Myocyte (in vitro differentiated cells): ENCODE measurements around the gene HS3ST5. TPM values are rescaled to one million over a fixed set of nuclear protein-coding genes. Genes with fewer than 3 reads are reported as not detected.
A peak's percentile ranks its signal among the peaks of the same experiment; 100 is the strongest.
"Not testable (repeated sequence)": the region's sequence is repeated elsewhere in the genome, so short reads cannot be mapped to it uniquely, and the experiment has no call there.

Experiments used
- DNase-seq: peaks from one replicate; pipeline ENCODE4 v3.0.0-alpha.2; 2012; ENCODE audit warnings: low read depth
- total RNA-seq: library from RNA; depleted of rRNA; stranded (reverse); fragments of >200 nt; gene quantifications from 2 replicates; pipeline ENCODE4 v1.2.3, GENCODE V29; 2014

The HS3ST5 gene
- total RNA-seq, 1 donor from 2014 or later: 0.62 TPM

DNA sequence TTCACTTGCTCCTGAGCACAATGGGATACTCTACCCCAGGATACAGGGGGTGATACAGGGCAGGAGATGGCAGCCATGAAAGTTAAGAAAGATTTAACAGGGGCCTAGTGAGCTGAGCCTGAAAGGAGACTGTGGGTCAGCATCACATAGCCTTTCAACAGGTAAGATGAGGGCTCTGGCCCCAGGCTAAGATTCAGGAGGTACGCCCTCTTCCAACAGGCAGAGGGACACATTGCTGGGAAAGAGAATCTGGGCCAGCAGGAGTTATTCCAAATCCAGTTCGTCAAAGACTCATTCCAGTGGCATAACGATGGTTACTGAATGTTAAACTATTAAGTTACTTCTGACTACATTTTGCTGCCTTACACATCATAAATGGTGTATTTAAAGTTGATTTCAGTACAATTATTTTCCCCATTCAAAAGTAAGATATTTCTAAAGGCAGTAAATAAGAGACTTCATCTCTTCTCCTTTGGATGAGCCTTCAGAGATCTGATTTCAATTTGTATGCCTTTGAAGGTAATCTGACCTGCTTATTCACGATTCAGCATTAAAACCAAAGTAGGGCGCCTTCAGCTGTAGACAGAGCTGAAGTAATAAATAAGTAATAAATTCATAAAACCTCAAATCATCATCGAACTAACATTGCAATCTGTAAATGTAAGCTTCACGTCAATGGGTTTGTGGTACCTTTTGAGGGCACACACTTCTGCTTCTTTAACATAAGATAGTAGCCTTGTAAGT is 62.4 kb downstream of the HS3ST5 start:
- DNase-seq: no peak

DNA sequence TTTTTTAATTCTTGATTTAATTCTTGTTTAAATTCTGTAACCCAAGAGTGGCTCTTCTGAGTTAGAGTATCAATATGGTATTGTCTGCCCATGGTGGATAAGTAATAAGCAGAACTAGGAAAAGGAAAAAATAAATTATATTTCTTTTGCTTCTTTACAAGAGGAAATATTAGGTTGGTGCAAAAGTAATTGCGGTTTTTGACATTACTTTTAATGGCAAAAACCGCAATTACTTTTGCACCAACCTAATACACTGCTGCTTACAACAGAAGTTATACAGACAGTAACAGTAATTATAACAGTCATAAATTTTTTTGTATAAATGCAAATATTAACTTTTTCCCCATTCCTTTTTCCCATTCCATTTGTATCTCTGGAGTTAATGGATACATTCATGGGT is 65.6 kb downstream of the HS3ST5 start:
- DNase-seq: no peak

DNA sequence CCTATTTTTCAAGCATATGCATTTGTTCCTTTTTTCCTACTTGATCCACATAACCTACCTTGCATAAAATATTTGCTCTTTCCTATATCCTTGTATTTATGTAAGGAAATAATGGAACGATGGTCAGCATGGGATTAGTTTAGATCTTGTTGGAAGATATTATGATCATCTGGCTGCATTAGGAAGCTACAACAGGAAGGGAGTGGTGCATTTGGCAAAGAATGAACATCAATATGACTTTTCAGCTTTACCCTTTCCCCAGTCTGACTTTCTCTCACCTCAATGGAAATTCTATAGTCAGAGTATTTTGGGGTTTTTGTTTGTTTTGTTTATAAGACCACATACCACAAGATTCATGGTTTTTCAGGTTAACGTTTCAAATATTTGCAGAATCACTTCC is 66.0 kb downstream of the HS3ST5 start:
- DNase-seq: no peak

DNA sequence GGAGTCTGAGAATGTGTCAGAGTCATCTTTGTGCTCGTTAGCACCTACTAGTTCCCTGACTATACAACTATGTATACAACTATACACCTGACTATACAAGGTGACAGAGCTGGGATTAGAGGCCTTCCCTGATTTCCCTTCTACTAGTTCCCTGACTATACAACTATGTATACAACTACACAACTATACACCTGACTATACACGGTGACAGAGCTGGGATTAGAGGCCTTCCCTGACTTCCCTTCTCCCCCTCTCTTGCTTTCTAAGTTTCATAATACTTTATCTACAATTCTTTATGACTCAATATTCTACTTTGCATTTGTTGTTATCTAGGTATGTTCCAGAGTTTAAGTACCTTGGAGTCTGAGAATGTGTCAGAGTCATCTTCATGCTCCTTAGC is 68.0 kb downstream of the HS3ST5 start:
- DNase-seq: no peak

DNA sequence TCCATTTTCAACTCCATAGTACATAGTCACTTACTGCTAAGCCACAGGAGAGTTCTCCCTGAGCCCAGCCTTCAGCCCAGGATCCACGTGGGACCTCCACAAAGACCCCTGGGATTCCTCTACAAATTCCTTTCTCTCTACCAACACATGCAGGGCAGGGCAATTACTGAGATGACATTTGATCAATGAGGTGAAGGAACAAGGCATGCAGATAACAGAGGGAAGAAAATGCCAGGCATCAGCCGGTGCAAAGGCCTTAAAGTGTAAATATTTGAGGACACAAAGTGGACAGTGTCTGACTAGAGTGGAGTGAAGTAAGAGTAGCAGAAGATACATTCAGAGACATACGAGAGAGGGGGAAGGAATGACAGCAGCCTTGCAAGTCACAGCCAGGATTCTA is 70.2 kb downstream of the HS3ST5 start:
- no peak for DNase-seq

DNA sequence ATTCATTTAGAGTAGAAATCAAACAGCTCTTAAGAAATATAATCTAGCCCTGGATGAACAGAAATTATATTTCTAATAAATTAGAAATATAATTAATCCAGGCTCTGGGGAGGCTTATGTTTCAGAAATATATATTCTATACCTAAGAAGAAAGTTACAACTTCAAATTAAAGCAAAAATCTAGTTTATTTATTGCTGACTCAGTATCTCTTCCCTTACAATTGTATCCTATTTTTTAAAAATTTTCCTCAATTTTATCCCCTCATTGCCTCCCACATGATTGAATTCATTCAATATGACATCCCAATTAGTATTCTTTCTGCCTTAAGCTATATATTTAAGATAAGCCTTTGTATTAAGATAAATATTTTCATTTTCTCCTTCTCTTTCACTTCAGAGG is 71.4 kb downstream of the HS3ST5 start:
- DNase-seq: no peak

DNA sequence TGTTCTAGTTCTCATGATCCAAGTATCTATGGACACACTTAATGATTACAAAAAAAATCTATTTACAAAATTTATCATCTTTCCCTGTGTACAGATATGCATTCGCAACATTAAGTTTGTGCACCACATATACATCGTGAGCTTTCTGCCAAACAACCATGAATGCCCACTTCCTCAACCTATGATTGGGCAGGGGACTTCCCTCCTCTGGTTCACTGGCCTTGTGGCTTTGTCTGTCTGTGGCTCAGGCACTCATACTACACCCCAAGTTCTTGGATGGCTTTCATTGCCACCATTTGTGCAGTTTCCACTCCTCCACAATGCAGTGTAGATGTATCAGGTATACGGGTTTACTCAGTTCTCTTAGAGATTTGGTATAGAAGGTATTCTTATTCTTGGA is 74.9 kb downstream of the HS3ST5 start:
- no peak for DNase-seq

DNA sequence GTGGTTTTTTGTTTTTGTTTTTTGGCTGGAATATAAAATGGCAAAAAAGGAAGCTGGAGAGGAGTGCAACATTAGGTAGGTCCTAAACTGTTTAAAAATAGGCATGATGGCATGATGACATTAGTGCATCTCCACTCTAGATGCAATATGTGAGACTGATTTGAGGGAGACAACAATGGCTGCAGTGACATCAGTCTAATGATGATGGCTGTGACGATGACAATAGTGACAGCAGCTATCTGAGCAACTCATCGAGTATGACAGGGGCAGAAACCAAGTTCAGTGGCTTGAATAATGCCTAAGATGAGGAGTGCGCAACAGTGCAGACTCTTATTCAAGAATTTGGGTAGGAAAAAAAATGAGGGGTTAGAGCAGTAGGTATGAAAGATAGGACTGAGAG is 82.0 kb downstream of the HS3ST5 start:
- no peak for DNase-seq

DNA sequence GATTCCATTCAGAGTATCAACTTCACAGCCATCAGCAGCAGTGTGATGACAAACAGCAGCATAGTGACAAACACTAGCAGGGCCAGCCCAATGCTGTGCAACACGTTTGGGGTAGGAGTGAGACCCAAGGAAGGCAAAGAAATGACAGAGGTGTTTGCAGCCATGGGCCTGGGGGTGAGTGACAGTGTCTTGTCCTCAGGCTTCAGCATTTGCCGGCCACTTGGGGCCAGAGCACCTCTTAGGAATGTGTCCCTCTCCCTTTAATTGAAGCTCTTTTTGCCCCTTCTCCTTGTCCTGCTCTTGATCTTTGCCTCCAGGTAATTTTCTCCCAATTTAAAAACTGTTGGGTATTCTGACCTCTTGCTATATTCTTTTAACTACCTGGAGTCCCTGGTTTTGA is 84.4 kb downstream of the HS3ST5 start:
- no peak for DNase-seq

DNA sequence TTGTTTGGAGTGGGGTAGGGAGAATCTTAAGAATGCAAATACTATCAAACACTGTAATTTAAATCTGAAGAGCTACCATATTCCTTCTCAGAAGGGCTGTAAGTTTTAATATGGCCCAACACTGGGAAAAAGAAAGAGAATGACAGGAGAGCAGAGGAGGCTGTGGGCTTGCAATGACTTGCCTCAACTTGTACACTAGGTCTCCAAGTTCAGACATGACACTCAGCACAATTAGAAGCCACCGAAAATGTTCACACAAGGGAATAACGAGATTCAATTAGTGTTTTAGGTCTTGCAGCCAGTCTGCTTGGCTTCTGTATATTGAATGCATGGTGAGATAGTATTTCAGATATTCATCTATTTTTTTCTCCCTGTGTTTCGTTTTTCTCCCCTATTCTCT is 89.4 kb downstream of the HS3ST5 start:
- no peak for DNase-seq

DNA sequence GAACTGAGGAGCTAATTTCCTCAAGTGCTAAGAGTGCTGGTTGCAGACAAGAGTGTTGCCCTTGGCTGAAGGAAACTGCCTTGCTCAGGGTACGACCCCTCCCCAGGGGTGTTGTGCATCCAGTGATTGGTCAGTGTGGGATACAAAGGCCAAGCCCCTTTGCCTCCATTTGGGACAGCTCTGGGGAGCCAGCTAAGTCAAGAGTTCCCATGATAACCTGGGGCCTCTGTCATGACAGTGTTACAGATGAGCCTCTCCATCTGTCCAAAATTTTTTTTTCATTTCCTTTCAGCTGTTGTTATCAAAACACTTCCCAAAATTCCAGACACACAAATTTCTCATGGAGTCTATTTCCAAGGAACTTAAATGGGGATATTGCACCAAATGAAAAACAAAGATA is 93.3 kb downstream of the HS3ST5 start:
- DNase-seq: peak; percentile 83

DNA sequence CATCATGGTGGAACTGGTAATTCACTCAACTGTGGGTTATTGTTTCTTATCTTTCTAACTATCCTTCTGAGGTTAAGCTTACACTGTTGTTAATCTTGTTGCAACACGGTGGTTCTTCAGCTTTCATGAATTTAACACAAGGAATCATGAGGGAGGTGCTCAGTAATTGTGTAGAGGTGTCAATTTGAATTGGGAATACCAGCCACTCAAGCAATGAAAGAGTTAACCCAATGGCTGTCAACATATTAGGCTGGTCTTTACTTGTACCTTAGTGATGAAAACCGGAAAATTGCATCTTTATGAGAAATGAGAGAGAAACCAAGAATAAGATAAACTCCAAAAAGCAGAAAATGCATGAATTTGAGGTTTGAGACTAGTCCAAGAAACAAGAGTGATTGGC is 95.7 kb downstream of the HS3ST5 start:
- DNase-seq: no peak

DNA sequence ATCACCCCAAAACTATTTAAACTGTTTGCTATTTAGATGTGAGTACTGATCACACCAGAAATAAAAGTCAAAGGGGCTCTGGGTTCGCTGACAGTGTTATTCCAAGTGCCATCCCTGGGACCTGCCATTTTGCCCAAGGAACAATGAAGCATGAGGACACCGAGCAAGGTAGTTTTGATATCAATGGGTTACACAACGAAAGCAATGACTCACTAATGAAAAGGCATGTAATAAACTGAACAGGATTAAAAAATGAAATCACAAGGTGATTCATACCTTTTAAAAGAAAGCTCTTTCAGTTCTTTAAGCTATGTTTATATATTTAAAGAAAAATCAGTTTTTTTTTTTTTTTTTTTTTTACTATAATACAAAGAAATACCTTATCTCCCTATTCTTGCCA is 102.0 kb downstream of the HS3ST5 start:
- no peak for DNase-seq

DNA sequence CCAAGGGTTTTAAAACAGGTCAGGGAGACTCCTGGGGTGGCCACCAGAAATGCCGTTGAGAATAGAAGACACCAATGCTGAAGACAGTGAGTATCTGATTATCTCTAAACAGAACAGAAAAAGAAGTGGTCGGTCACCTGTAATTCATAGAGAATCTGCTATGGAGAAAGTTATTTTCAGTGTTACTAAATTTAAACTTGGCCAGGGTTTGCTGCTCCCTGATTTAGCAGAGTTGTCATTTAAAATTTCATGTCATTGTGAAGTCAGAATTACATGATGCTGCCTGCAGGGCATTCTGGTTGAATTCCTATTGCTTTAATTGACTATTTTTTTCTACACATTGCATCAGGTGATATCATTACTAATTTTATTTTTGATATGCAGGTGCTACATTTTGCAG is 114.1 kb downstream of the HS3ST5 start:
- no peak for DNase-seq

DNA sequence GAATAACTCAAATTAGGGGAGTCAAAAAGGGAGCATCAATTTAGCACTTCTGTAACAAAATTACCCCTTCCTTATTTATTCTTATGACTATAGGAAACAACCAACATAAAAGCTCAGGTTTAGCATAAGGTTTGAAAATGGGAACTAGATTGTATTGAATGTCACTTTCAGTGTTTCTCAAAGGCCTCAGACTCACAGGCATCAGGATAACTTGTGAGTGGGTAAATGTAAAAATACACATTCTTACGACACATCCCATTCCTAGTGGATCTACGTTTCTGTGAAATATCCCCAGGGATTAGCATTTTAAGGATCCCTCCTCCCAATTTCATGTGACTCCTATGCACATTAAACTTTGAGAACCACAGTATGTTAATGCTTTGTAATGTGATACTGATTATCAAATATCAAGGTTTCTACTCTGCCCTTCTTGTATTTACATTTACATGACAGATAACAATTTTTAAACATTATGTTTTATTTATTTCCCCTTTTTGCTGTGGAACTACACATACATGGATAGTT is 114.8 kb downstream of the HS3ST5 start:
- DNase-seq: no peak

DNA sequence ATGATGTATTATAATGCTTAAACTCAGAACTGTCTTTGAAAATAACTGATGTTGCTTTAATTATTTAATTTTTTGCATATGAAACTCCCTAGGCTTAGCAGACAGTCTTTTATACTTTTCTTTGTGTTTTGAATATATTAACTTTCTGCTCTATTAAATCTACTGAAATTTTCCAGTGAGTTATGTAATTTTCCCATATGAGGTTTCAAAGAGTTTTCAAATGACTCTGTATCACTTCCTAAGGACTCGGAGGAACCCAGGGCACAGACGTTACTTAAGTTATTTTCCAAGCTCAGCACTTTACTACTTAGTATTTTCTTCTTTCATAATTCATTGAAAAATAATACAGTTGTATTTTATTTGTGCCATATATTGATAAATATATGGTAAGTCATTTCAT is 122.6 kb downstream of the HS3ST5 start:
- no peak for DNase-seq

DNA sequence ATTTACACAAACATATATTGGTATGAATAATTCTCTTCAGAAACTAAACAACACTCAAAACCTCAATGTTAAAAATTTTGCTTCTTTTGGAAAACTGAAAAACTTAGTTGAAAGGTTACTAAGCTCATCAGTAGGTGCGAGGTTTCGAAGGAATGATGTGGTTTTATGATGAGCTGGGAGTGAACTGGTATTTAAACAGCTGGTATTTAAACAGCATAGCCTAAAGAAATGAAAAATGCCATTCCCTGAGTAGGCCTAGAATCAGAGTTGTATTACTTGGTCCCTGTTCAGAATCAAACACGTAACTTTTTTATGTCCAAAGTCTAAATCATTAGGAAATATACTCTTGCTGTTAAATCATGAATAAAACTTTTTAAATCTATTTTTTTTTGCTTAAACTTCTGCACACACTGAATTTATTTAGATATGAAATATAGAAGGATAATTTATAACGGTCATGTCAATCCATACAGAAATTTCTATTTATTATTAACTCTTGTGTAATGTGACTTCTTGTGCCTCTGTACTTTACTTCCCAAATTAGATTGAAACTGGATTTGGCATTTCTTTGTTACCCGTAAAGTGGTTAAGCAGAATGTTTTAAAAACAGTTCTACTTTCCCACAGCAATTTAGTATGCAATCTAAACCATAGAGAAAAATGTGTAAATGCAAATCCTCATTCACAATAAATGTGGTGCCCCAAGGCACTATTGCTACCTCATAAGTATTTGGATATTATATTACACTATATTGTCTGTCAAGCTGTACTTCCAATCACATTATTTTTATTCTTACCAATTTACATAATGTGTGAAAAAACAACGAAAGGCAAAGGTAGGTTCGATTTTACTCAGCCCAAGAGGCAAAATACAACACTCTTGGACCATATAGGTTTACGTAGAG is 124.1 kb downstream of the HS3ST5 start:
- peak; percentile 51 for DNase-seq

DNA sequence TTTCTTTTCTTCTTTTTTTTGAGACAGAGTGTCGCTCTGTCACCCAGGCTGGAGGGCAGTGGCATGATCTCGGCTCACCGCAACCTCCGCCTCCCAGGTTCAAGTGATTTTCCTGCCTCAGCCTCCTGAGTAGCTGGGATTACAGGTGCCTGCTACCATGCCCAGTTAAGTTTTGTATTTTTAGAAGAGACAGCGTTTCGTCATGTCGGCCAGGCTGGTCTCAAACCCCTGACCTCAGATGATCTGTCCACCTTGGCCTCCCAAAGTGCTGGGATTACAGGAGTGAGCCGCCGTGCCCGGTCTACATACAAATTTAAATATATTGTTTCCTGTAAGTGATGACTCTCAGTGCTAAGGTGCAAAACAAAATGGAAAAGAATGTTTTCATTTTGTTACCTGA is 124.8 kb downstream of the HS3ST5 start:
- not testable (repeated sequence) for DNase-seq

DNA sequence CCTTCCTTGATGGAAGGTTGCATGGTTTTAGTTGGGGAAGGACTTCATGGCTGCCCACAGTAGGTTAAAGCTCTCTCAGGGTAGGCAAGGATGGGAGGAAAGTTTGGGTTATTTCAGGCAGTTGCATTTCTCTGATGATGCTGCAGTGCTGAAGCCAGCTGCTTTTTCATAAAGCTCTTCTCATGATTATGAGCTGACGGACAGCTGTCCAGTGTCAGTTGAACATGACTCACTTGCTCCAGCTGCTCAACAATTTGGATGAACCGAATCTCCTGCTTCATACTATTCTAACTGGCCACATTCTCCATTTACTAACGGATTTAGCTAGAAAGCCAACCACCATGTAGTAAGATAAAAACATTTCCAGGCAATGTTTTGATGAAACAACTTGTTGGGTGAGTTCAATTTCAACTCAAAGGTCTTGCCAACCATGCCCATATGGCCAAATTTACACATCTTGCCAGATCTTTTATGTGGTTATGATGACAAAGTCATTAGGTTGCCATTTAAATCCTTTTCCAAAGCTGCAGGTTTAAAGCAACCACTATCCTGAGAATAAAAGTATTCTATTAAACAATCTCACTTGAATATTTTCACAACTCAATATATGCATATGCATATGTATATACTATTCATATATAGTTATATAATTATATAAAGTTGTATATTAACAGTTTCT is 125.9 kb downstream of the HS3ST5 start:
- DNase-seq: peak; percentile 96

DNA sequence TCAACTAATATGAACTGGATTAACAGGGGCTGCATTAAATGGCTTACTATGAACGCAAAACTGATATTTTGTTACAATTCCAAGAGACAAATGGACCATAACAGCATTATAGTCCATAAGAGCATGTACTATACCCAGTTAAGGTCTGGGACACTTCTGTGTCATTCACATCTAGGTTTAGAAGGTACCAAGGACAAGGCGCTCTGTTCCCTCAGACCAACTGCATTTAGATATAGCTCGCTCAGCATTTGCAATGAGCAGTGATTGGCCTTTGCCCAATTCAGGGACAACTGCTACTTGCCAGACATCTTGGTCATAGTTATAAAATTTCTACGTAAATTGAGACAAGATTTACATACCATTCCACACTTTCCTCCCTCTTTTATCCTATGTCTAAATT is 132.4 kb downstream of the HS3ST5 start:
- DNase-seq: no peak

DNA sequence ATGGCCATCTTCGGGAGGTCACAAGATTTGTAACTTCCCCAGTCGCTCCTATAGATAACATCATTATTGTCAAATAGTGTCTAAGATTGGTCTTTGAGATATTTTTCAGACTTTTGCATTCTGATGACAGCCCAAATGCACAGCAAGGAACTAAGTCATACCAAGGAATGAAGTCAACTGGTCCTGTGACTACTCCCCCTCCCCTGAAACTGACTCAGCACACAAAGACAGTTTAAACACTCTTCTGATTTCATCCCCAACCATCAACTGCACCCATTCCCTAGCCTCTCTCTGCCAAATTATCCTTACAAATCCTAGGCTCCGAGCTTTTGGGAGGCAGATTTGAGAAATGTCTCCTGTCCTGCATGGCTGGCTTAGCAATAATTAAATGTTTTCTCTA is 139.4 kb downstream of the HS3ST5 start:
- DNase-seq: no peak

DNA sequence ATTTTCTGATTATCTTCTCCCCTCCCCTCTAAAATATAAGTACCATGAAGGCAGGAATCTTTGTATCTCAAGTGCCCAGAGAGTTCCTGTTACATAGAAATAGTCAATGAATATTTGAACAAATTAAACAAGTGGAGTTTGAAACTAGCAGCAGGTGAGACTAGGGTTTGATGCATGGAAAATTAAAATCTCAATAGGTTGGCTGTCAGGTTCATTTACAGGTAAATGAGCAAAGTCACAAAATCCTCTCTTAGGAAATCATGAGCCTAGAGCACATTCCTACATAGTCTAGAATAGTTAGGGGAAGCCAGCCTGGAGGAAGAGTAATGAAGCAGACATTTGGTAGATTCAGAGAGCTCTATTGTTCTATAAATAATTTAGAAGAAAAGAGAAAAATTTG is 140.4 kb downstream of the HS3ST5 start:
- no peak for DNase-seq
